T-helper 2 cell treated with Interferon-gamma antibody and Interleukin-4, amounts not matched to agents 100 ng/mL and 5 ng/mL, for 36 hours (primary cell): ENCODE data around the gene SCT. TPM values are rescaled to one million over a fixed set of nuclear protein-coding genes. Genes with fewer than 3 reads are reported as not detected.

Source experiments
- intact Hi-C: fragments of 100-400 bp; cut with micrococcal nuclease; formaldehyde crosslinking; loops from one replicate; pipeline ENCODE4 v1.15.1; 2023
- total RNA-seq: library from RNA; stranded (reverse); gene quantifications from 2 replicates; pipeline ENCODE4 v1.2.3, GENCODE V29; 2022

SCT gene
- total RNA-seq, 1 donor from 2014 or later, result not detected

GRCh38 chr11:643849-644738 lies 17.1 kb upstream of the SCT start:
- intact Hi-C loops, result no loop called here

GRCh38 chr11:643366-643765 lies 16.4 kb upstream of the SCT start:
- intact Hi-C loops, result no loop called here

DNA sequence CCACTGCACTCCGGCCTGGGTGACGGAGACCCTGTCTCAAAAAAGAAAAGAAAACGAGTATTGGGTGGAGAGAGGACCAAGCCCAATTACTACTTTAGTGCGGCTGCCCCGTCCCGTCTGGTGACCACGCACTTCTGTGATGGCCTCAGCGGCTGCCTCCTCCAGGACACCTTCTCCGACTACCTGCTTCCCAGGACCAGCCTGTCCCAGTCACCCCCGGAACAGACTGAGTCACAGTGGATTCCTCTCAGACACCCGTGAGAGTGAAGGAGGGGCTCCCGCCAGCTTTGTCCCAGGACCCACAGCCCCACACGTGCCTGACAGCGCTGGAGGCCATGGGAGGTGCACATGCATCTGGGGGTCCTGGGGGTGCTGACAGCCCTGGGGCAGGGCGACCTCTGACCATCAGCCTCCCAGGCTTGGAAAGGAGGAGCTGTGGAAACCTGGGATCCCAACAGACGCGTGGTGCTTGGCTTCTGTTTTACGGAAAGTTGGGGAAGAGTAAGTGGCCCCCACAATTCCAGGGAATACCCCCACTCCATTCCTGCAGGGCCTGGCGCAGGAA lies 14.9 kb upstream of the SCT start:
- intact Hi-C loops, result no loop called here

- intact Hi-C loops, result no loop called here
These were observed 13.2 kb upstream of the SCT start for GRCh38 chr11:640021-640706.

DNA sequence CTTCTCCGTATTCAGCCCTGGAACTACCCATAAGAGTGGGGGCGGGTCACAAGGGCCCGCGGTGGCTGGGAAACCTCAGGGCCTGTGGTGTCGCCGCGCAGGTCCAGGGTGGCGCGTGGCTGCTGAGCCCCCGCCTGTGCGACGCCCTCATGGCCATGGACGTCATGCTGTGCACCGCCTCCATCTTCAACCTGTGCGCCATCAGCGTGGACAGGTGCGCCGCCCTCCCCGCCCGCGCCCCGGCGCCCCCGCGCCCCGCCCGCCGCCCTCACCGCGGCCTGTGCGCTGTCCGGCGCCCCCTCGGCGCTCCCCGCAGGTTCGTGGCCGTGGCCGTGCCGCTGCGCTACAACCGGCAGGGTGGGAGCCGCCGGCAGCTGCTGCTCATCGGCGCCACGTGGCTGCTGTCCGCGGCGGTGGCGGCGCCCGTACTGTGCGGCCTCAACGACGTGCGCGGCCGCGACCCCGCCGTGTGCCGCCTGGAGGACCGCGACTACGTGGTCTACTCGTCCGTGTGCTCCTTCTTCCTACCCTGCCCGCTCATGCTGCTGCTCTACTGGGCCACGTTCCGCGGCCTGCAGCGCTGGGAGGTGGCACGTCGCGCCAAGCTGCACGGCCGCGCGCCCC lies 12.5 kb upstream of the SCT start:
- intact Hi-C loops, result no loop called here

- intact Hi-C loops, result no loop called here
These were observed 11.8 kb upstream of the SCT start for GRCh38 chr11:638631-639331.

DNA sequence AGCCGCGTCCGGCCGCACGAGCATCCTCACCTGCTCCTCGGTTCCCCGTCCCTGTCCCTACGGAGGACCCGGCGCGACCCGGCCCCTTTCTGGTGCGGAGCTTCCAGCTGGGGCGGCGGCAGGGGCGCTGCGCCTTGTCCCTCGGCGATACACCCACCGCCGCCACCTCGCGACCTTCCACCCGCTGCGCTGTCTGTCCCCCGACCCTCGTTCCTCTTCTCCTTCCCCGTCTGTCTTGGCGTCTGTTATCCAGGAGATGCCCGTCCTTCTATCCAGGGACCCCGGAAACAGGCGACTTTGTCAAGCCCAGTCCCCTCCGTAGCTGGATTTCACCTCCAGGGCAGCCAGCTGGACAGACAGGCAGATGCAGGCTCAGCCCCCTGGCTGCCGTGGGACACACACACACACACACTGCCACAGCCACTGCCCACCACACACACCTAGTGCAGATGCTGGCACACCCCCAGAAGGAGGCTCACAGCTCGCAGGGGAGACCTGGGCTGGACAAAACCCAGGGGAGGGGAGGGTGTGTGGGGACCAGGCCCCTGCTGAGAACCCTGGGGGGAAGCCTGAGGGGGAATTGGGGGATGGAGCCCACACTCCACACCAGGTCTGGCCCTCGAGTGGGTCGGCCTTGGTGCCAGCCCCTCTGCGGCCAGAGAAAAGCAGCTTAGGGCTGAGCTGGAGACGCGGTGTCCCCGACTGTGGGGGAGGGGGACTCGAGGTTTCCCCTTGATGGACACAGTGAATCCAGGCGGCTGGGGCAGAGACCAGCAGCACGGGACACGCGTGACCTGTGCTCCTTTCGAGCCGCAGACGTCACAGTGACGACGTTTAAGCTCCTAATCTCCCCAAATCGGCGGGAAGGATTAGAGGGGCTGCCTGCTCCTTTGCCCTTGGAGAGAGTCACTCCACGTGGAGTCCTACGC lies 10.9 kb upstream of the SCT start:
- intact Hi-C loops, result no loop called here

GRCh38 chr11:637333-637592 lies 10.3 kb upstream of the SCT start:
- intact Hi-C loops, result no loop called here

DNA sequence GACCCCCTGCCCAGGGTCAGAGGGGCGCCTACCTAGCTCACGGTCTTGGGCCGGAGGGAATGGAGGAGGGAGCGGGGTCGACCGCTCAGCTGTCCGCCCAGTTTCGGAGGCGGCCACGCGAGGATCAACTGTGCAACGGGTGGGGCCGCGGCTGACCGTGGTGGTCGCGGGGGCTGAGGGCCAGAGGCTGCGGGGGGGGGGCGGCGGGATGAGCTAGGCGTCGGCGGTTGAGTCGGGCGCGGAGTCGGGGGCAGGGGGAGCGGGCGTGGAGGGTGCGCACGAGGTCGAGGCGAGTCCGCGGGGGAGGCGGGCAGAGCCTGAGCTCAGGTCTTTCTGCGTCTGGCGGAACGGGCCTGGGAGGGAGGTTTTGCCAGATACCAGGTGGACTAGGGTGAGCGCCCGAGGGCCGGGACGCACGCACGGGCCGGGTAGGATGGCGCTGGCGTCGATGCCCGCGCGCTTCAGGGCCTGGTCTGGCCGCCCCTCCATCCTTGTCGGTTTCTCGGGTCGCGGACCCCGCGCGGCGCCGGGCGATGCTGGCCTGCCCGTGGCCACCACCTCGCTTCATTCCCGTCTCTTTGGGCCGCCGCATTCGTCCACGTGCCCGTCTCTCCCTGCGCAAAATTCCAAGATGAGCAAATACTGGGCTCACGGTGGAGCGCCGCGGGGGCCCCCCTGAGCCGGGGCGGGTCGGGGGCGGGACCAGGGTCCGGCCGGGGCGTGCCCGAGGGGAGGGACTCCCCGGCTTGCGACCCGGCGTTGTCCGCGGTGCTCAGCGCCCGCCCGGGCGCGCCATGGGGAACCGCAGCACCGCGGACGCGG lies 9.7 kb upstream of the SCT start, which contains the start of gene DRD4:
Gene DRD4 (plus strand): TSS at position 759 of the 822 bp plus-strand sequence. CDS start 36 bp downstream, at position 795.
- intact Hi-C loops, result no loop called here

- intact Hi-C loops, result no loop called here
These were observed 9.0 kb upstream of the SCT start for GRCh38 chr11:635945-636510.

DNA sequence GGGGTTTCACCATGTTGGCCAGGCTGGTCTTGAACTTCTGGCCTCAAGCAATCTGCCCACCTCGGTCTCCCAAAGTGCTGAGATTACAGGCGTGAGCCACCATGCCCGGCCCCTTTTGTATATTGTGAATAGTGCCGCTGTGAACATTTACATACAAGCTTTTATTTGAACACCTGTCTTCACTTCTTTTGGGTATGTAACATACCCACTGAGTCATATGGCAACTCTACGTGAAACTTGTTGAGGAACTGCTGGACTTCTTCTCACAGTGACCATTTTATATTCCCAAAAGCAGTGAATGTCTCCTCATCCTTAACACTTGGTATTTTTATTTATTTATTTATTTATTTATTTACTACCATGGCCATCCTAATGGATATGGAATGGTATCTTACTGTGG lies 3.9 kb upstream of the SCT start:
- intact Hi-C loops, result no loop called here

DNA sequence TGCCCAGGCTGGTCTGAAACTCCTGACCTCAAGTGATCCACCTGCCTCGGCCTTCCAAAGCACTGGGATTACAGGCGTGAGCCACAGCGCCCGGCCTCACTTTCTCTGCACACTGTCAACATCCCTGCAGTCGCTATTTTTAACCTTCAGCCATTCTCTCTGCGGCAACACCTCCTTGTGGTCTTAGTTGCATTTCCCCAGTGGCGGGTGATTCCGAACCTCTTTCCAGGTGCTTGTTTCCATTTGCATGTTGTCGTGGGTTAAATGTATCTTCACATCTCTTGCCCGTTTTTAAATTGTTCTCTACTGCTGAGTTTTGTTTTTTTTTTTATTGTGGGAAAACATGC lies 2.2 kb upstream of the SCT start:
- intact Hi-C loops, result no loop called here

DNA sequence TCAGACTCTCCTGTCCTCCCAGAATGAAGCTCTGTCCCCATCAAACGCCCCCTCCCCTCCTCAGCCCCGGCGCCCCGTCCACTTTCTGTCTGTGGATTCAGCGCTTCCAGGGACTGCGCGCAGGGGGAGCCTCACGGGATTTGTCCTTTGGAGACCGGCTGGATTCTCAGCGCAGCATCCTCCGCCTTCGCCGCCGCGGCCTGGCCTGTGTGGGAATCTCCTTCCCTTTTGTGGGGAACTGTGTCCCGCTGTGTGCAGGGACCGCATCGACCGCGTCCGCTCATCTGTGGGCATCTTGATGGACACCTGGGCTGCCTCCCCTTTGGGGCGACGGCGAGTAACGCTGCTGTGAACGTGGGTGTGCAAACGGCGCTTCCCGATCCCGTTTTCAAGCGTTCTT lies 1.1 kb upstream of the SCT start:
- intact Hi-C loops, result no loop called here

- intact Hi-C loops, result no loop called here
These were observed 261 bp upstream of the SCT start for GRCh38 chr11:627308-627576.

GRCh38 chr11:625636-626268 lies 1.2 kb downstream of the SCT start:
- intact Hi-C loops, result no loop called here

DNA sequence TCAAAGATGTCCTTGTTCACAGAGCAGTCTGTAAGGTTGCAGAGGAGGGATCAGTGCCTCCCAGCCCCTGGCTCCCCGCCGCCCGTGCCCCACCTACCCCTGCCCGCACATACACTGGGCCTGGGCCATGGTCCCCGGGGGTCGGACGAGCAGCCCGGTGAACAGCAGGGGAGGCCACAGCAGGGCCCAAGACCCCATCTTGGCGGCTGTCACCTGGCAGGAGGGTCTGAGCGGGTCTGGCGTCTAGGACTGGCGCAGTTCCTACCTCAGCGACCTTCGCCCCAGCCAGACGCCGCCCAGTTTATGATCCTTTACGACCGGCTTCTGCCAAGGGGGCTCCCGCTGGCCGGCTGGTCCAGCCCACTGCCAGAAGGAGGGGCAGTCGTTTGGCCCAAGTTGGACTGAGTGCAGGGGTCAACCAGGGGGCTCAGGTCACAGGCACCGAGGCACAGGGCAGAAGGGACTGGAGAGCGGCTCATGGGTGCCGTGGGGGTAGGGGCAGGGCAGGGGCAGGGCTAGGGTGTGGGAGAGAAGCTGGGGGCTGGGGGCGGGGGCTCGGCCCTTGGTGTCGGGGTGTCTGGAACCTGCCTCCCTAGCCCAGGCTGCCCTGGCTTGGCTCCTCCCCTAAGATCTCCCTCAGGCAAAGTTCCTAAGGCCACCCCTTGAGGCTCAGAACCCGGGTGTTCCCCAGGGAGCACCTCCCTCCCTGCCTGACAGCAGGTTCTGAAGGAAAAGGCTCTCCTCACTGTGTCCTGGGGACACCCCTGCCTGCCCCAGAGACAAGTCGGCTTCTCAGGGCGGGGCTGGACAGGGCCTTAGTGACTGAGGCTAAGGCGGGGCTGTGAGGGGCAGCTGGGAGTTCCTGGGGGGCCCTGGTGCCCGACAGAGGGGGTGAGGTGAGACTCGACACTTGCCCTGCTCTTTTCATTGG lies 2.0 kb downstream of the SCT start, which contains the start of gene CDHR5:
Gene CDHR5 (minus strand): TSS at position 251 of the 931 bp plus-strand sequence. CDS start 53 bp downstream, at position 198.
- intact Hi-C loops, result no loop called here

DNA sequence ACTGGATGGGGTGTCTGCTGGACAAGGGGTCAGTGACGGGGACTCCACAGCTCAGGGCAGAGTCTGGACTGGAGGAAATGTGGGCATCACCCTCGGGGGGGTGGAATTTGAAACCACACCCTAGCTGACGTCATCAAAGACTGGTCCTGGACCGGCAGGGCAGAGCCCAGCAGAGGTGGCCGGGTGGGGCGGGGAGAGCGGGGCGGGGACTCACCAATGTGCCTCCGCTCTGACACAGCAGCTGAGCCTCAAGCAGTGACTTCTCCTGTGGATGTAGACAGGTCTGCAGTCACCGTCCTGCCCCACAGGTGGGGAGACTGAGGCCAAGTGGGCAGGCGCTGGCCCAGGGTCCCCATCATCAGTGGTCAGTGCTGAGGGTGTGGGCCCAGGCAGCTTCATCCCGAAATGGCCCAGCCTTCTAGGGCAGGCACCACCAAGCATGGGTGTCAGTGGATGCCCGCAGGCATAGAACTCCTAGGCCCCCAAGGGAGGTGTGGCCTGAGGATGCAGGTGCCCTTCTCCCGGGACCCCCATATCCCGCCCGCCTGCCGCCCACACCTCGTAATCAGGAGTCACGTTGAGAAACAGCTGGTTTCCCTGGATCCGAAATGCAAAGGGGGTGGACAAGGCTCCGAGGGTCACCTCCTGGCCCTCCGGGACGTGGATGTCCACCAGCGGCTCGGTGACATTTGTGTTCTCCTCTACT lies 2.8 kb downstream of the SCT start:
- intact Hi-C loops, result no loop called here
